Skeletal muscle satellite cell (primary cell): ENCODE measurements around the gene PRR18.
"Not testable (repeated sequence)": the region's sequence is repeated elsewhere in the genome, so short reads cannot be mapped to it uniquely, and the experiment has no call there.

Source experiments
- H3K27me3 ChIP-seq: 2 replicates; pipeline ENCODE4 v1.7.0; 2013; ENCODE audit warnings: low read length; ENCODE audit not compliant: control insufficient read depth, insufficient read depth
- H3K36me3 ChIP-seq: 2 replicates; pipeline ENCODE4 v1.7.0; 2013; ENCODE audit warnings: mild to moderate bottlenecking, control low read depth, low read length; ENCODE audit not compliant: insufficient read depth
- H3K4me1 ChIP-seq: 2 replicates; pipeline ENCODE4 v1.7.0; 2013; ENCODE audit warnings: low read length; ENCODE audit not compliant: control insufficient read depth, insufficient read depth
- H3K4me2 ChIP-seq: 2 replicates; pipeline ENCODE4 v1.7.0; 2013; ENCODE audit warnings: mild to moderate bottlenecking, low read length
- H3K4me3 ChIP-seq: 2 replicates; pipeline ENCODE4 v1.7.0; 2013; ENCODE audit warnings: low read length
- H3K9ac ChIP-seq: 2 replicates; pipeline ENCODE4 v1.7.0; 2013; ENCODE audit warnings: mild to moderate bottlenecking, low read depth, low read length, moderate library complexity
- H3K9me3 ChIP-seq: replicated peaks from 2 replicates; pipeline ENCODE4 v1.7.0; 2013; ENCODE audit warnings: mild to moderate bottlenecking, control low read depth, low read length

The PRR18 gene

DNA sequence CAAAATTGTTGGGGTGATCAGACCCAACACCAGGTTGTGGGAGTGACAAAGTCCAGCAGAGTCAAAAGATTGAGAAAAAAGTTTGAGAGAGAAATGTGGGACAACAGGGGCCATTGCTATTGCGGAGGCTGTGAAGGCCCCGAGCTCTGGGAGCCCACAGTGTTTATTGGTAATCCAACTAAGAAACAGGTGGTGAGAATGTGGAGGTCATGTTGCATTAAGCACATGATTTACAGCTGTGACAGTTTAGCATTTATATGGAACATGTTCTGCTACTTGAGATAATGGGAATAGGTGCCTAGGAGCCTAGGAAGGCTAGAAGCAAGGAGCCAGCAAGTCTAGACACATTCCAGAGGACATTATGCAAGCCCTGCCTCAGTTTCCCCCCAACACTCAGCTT lies 36.7 kb upstream of the PRR18 start:
- not testable (repeated sequence) for H3K36me3 ChIP-seq, H3K9me3 ChIP-seq, H3K4me3 ChIP-seq, H3K27me3 ChIP-seq, H3K9ac ChIP-seq, H3K4me2 ChIP-seq
- peaks cover 12% of the 10 kb centered on the region for H3K4me1 ChIP-seq

DNA sequence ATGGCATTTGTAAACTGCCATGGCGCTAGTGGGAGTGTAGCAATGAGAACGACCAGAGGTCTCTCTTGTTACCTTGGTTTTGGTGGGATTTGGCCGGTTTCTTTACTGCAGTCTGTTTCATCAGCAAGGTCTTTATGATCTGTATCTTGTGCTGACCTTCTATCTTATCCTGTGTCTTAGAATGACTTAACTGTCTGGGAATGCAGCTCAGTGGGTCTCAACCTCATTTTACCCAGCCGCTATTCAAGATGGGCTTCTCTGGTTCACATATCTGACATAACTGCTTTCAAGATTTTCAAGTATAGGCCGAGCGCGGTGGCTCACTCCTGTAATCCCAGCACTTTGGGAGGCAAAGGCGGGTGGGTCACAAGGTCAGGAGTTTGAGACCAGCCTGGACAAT lies 36.0 kb upstream of the PRR18 start:
- peaks cover 5% of the 10 kb centered on the region for H3K36me3 ChIP-seq
- H3K27me3 ChIP-seq, result peaks cover 7% of the 10 kb centered on the region
- H3K4me3 ChIP-seq, result no peak overlapping the region
- H3K4me1 ChIP-seq, result peaks cover 12% of the 10 kb centered on the region
- H3K9ac ChIP-seq, result no peak overlapping the region
- no peaks in the 10 kb centered on the region for H3K9me3 ChIP-seq
- H3K4me2 ChIP-seq, result no peak overlapping the region

DNA sequence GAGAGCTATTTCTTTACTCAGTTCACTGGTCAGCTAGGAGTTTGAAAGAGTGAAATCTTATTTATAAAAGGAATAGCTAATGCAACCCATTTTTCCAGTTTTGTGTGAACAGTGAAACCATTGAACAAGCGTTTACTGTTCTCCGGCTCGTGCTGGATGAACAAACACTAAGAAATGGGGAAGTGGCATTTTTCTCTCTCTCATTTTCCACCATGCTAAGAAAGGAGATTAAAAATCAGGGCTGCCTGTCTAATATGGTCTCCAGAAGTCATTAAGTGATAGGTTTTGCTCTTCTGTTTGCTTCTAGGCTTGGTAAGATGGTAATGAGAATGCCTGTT lies 34.9 kb upstream of the PRR18 start:
- Histone ChIP-seq H3K4me3 (peak overlapping the region; percentile 92), H3K9ac (peak overlapping the region; percentile 97), H3K36me3 (peaks cover 8% of the 10 kb centered on the region), H3K4me1 (peaks cover 12% of the 10 kb centered on the region), H3K9me3 (no peaks in the 10 kb centered on the region), H3K4me2 (peak overlapping the region; percentile 96), H3K27me3 (peaks cover 7% of the 10 kb centered on the region)

DNA sequence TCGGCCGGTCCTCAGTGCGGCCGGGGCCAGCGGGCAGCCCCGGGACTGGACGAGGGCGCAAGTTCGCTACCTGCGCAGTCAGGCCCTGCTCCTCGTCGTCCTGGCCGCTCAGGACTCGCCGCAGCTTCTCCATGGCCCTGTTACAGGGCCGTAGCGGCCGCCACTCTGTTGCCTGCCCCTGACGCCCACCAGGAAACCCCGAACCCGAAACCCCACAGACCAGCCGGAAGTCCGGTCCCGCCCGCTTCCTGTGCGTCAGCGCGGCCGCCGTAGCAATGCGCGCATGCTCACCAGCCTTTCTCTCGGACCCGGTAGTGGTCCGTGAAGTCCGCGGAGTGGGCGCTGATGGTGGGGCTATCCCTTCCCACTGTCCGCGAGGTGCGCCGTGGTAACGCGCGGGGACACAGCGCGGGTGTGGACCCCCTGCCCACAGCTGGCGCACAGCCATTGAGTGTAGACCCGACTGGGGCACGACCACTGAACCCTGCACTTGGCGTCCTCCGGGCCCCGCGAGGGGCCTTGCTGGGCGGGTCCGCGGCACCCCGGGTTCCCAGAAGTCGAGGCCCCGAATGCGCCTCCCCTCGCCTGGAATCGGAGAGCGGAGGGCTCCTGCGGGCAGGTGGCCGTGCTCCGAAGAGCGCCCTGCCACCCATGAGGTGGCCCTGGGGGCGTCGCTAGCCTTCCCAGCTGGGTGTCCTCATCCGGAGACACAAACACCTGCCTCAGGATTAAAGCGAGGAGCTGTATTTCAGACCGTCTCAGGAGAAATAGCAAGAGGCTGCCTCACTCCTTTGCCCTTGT lies 34.4 kb upstream of the PRR18 start, which contains the start of gene SFT2D1:
TSS of gene SFT2D1 (minus strand) at position 197 of the 801 bp plus-strand sequence. CDS start at position 133, 64 bp downstream.
- Histone ChIP-seq H3K4me3 (peak within 1 kb of the TSS; percentile 92), H3K36me3 (peaks cover 13% of the 10 kb centered on the region), H3K4me1 (peaks cover 12% of the 10 kb centered on the region), H3K4me2 (peak within 1 kb of the TSS; percentile 96), H3K27me3 (peaks cover 7% of the 10 kb centered on the region), H3K9ac (peak within 1 kb of the TSS; percentile 97), H3K9me3 (no peaks in the 10 kb centered on the region)

DNA sequence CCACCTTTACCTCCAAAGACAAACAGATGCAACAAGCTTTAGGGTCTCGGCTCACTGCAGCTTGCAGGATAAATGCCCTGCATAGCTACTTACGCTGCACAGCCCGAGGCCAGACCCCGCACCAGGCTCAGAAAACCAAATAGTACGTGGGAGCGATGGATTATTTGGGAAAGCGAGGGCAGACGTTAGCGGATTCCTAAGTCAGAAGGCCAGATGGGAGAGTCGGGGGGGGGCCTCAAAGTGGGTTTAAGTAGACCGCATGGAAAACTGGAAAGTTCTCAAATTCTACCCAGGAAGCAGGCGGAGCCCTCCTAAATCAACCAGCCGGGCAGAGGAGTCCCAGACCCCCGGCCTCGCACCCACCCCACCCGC lies 33.8 kb upstream of the PRR18 start:
- Histone ChIP-seq H3K4me3 (peak overlapping the region; percentile 92), H3K4me1 (peaks cover 12% of the 10 kb centered on the region), H3K4me2 (peak overlapping the region; percentile 96)

DNA sequence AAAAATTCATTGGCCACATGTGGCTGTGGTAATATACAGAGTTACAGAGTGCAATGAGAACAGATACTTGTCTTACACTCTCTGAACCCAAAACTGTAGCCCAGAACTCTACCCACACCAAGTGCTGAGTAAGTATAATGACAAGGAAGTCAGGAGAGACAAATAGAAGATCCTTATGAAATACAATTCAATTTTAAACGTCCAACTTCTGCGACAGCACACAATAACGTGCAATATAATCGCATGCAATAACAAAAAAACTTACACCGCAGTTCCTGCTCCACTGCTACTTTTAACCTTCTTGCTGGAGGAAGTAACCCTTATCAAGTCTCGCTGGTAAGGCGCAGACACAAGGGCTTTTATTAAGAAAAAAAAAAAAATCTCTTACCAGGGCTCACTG lies 33.3 kb upstream of the PRR18 start:
- Histone ChIP-seq H3K4me3 (peak overlapping the region; percentile 92), H3K9ac (peak overlapping the region; percentile 97), H3K36me3 (peaks cover 24% of the 10 kb centered on the region), H3K9me3 (no peaks in the 10 kb centered on the region), H3K27me3 (no peaks in the 10 kb centered on the region), H3K4me1 (peaks cover 12% of the 10 kb centered on the region), H3K4me2 (peak overlapping the region; percentile 96)

More for the DNA sequence above, 33.8 kb upstream of the PRR18 start:
- Histone ChIP-seq H3K27me3 (peaks cover 4% of the 10 kb centered on the region), H3K9me3 (no peaks in the 10 kb centered on the region), H3K36me3 (peaks cover 19% of the 10 kb centered on the region), H3K9ac (peak overlapping the region; percentile 97)

DNA sequence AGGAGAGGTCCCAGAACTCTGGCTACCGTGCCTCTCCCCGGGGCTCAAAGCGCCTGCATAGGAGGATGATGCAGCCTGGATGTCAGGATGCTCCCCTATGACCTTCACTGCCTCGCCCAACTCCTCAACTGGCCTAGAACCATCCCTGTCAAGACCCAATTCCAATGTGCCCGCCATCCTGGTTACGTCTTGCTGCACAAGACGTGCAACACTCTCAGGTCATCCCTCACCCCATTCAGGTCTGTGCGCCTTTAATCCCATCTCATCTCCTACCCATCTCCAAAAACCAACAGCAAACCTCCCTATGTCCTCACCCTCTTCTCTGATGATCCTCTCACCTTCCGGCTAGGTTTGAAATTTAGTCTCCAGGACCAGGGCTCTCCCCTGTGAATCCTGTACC lies 30.7 kb upstream of the PRR18 start:
- Histone ChIP-seq H3K9ac (no peak overlapping the region), H3K36me3 (peaks cover 41% of the 10 kb centered on the region), H3K4me3 (no peak overlapping the region), H3K9me3 (no peaks in the 10 kb centered on the region), H3K27me3 (no peaks in the 10 kb centered on the region), H3K4me1 (peaks cover 12% of the 10 kb centered on the region), H3K4me2 (no peak overlapping the region)

DNA sequence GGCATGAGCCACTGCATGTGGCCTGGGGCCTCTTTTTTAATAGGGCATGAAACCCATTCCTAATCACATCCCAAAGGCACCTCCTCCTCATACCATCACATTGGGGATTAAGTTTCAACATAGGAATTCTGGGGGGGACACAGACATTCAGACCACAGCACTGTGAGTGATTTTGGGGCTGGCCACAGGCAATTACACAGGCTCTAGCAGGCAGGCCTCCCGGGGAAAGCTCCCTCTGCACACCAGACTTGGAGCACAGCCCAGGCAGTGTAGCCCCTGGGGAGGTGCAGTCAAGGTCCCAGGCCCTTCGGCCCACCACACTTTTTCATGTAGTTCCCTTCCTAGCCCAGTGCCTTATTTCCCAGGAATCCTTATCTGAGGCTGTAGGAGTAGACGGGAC lies 28.7 kb upstream of the PRR18 start:
- Histone ChIP-seq H3K9me3 (no peaks in the 10 kb centered on the region), H3K9ac (no peak overlapping the region), H3K4me3 (no peak overlapping the region), H3K27me3 (no peaks in the 10 kb centered on the region), H3K4me2 (no peak overlapping the region), H3K4me1 (peaks cover 6% of the 10 kb centered on the region), H3K36me3 (peaks cover 46% of the 10 kb centered on the region)

DNA sequence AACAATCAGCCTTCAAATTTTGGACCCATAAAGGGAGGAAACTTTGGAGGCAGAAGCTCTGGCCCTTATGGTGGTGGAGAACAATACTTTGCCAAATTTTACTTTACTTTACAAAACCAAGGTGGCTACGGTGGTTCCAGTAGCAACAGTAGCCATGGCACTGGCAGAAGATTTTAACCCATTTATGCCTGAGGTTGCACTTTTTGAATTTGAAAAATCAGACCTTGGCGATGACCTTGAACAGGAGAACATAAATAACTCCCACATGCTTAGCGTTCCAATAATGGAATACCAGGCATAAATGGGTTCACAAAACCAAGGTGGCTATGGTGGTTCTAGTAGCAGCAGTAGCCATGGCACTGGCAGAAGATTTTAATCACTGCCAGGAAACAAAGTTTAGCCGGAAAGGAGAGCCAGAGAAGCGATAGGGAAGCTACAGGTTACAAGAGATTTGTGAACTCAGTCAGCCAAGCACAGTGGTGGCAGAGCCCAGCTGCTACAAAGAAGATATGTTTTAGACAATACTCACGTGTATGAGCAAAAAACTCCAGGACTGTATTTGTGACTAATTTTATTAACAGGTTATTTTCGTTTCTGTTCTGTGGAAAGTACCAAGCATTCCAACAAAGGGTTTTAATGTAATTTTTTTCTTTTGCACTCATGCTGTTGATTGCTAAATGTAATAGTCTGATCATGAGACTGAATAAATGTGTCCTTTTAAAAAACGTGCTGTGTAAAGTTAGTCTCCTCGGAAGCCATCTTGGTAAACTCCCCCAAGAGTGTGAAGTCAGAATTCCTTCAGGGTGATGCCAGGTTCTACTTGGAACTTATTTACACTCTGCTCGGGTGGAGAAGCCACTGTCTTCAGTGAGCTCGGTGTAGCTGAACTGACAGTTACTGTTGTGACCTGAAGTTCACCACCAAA lies 27.4 kb upstream of the PRR18 start:
- H3K36me3 ChIP-seq, result peaks cover 43% of the 10 kb centered on the region
- peaks cover 9% of the 10 kb centered on the region for H3K4me1 ChIP-seq
- no peak overlapping the region for H3K9ac ChIP-seq
- H3K4me3 ChIP-seq, result no peak overlapping the region
- no peaks in the 10 kb centered on the region for H3K27me3 ChIP-seq
- no peaks in the 10 kb centered on the region for H3K9me3 ChIP-seq
- no peak overlapping the region for H3K4me2 ChIP-seq

DNA sequence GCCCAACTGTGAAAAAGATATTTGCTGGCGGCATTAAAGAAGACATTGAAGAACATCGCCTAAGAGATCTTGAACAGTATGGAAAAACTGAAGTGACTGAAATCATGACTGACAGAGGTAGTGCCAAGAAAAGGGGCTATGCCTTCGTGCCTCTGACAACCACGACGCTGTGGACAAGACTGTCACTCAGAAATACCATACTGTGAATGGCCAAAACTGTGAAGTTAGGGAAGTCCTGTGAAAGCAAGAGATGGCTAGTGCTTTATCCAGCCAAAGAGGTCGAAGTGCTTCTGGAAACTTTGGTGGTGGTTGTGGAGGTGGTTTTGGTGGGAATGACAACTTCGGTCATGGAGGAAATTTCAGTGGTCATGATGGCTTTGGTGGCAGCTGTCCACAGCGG lies 26.7 kb upstream of the PRR18 start:
- Histone ChIP-seq H3K9ac (no peak overlapping the region), H3K4me3 (no peak overlapping the region), H3K27me3 (no peaks in the 10 kb centered on the region), H3K4me2 (no peak overlapping the region), H3K4me1 (peaks cover 8% of the 10 kb centered on the region), H3K36me3 (peaks cover 41% of the 10 kb centered on the region), H3K9me3 (no peaks in the 10 kb centered on the region)

DNA sequence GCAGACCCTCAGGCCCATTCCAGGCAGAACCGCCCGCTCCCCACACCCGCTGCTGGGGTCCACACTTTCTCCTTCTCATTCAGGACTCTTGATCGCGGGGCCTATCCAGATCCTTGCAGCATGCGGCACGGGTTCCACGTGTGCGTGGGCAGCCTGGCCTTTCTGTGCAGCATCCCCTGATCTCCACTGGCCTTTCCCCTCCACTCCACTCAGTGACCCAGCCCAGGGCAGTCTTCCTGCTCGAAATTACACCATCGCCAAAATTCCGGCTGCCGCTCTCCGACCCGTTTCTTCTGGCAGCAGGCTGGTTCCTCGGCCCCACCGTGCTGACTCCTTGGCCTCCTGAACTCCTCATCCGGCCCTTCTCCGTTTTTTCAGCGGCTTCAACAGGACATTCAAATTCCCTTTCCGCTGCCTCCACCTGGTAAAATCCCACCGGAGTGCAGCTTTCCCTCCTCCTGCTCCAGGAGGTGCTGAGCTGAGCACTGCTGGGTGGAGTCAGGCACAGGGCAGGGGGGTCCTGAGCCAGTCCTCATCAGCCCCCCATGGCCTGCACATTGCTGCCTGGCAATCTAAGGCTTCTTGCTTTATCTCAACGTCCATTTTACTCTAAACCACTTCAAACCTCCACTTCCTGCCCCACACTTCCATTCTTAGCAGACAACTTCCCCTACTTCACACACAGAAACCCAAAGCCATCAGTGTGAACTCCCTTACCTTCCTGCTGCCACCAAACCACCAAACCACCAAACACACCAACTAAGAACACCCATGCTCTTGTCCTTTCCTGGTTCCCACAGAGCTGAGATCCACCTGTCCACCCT lies 25.2 kb upstream of the PRR18 start:
- Histone ChIP-seq H3K36me3 (peaks cover 41% of the 10 kb centered on the region), H3K9ac (no peak overlapping the region), H3K4me3 (no peak overlapping the region), H3K4me1 (peaks cover 8% of the 10 kb centered on the region), H3K9me3 (no peaks in the 10 kb centered on the region), H3K4me2 (no peak overlapping the region), H3K27me3 (no peaks in the 10 kb centered on the region)
